SU-DHL-6 (cell line): ENCODE results near the gene ANKK1.

Source experiments
- H2AFZ ChIP-seq: fragments of 200-600 bp; sonication (generic); 2 replicates; pipeline ENCODE4 v1.6.1; 2014; ENCODE audit warnings: low read depth, mild to moderate bottlenecking, moderate library complexity, mixed read lengths, antibody characterized with exemption, low read length; ENCODE audit not compliant: severe bottlenecking
- H3F3A ChIP-seq: fragments of 200-600 bp; shearing (Covaris generic); 2 replicates; pipeline ENCODE4 v1.6.0; 2016; ENCODE audit warnings: antibody characterized with exemption, mild to moderate bottlenecking; ENCODE audit not compliant: insufficient read depth
- H3K27ac ChIP-seq: fragments of 200-600 bp; sonication (generic); 2 replicates; pipeline ENCODE4 v1.5.1; 2016; ENCODE audit warnings: low read depth, mild to moderate bottlenecking, low read length, moderate library complexity, mixed read lengths
- H3K27me3 ChIP-seq: fragments of 200-600 bp; sonication (generic), shearing (Covaris generic); 2 replicates; pipeline ENCODE4 v1.6.0; 2014; ENCODE audit warnings: mild to moderate bottlenecking, low read length
- H3K36me3 ChIP-seq: fragments of 200-600 bp; sonication (generic); 2 replicates; pipeline ENCODE4 v1.6.1; 2014; ENCODE audit warnings: mild to moderate bottlenecking, low read length, mixed read lengths
- H3K4me2 ChIP-seq: fragments of 300-600, 200-600 bp; shearing (Covaris generic), sonication (generic); 2 replicates; pipeline ENCODE4 v1.6.0; 2014; ENCODE audit warnings: low read length, low read depth, mild to moderate bottlenecking; ENCODE audit not compliant: poor library complexity, severe bottlenecking
- H3K4me3 ChIP-seq: fragments of 200-600 bp; sonication (generic); 2 replicates; pipeline ENCODE4 v1.5.1; 2014; ENCODE audit warnings: antibody characterized with exemption, low read length, mild to moderate bottlenecking, mixed read lengths; ENCODE audit not compliant: insufficient read depth, poor library complexity, severe bottlenecking
- H3K79me2 ChIP-seq: fragments of 200-600 bp; sonication (generic); 2 replicates; pipeline ENCODE4 v1.6.1; 2014; ENCODE audit warnings: mild to moderate bottlenecking, low read length, moderate library complexity; ENCODE audit not compliant: insufficient read depth
- H3K9ac ChIP-seq: fragments of 200-600 bp; sonication (generic); 2 replicates; pipeline ENCODE4 v1.7.0; 2014; ENCODE audit warnings: mild to moderate bottlenecking, low read length
- H3K9me2 ChIP-seq: fragments of 200-600 bp; sonication (generic); replicated peaks from 2 replicates; pipeline ENCODE4 v1.6.1; 2014; ENCODE audit warnings: low read length; ENCODE audit not compliant: insufficient read depth
- H3K9me3 ChIP-seq: fragments of 200-600 bp; sonication (generic); 2 replicates; pipeline ENCODE4 v1.6.1; 2014; ENCODE audit warnings: low read length, mixed read lengths; ENCODE audit not compliant: insufficient read depth
- H4K20me1 ChIP-seq: fragments of 200-600 bp; sonication (generic); 2 replicates; pipeline ENCODE4 v1.6.1; 2014; ENCODE audit warnings: low read depth, mild to moderate bottlenecking, antibody characterized with exemption, low read length, moderate library complexity, mixed read lengths
- EZH2phosphoT487 ChIP-seq: fragments of 200-600 bp; sonication (generic), shearing (Covaris generic); conservative IDR thresholded peaks from 2 replicates; pipeline ENCODE4 v1.6.1; 2018; ENCODE audit warnings: mild to moderate bottlenecking, antibody characterized with exemption, low read length, moderate library complexity, mixed read lengths
- TF ChIP-seq, protein P1 (sequence below): fragments of 200-600 bp; sonication (generic); IDR thresholded peaks from one replicate; pipeline ENCODE4 v1.5.1; 2017; ENCODE audit warnings: antibody characterized with exemption, mild to moderate bottlenecking, low read length, moderate library complexity; ENCODE audit not compliant: insufficient read depth, poor library complexity, severe bottlenecking

Gene ANKK1

DNA sequence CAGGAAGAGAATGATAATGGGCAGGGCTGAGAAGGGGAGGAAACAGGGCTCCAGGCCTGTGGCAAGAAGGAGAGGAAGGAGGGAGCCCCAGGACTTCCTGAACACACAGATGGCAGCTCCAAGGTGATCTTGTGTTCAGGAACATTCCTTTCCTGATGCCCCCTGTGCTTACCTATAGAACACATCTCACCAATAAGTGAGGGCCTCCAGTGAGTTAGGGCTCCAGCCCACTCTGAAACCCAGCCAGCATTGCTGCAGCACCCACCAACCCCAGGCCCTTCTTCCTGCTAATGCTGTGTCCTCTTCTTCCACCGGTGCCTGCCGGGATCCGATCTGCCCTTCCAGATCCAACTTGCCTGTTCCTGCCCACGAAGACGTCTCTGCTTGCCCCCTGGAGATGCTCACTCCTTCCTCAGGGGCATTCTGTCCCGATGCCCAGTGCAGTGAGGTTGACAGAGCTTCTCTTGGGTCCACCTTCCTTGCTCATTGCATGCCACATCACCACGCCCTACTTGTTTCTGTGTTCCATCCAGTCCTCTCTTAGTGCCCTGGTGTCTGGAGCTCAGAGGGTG is 17.4 kb downstream of the ANKK1 start:
- Histone ChIP-seq H3K79me2 (no peaks in the 10 kb centered on the region), H3K4me2 (no peak overlapping the region), H3K27ac (no peak overlapping the region), H3F3A (no peaks in the 10 kb centered on the region), H3K27me3 (no peaks in the 10 kb centered on the region), H3K9ac (no peak overlapping the region), H3K4me3 (no peak overlapping the region), H3K9me3 (no peaks in the 10 kb centered on the region), H3K9me2 (no peaks in the 10 kb centered on the region), H4K20me1 (no peaks in the 10 kb centered on the region), H3K36me3 (no peaks in the 10 kb centered on the region), H2AFZ (no peak overlapping the region)
- no peak for TF ChIP-seq EZH2phosphoT487
- TF ChIP-seq, protein P1, sequence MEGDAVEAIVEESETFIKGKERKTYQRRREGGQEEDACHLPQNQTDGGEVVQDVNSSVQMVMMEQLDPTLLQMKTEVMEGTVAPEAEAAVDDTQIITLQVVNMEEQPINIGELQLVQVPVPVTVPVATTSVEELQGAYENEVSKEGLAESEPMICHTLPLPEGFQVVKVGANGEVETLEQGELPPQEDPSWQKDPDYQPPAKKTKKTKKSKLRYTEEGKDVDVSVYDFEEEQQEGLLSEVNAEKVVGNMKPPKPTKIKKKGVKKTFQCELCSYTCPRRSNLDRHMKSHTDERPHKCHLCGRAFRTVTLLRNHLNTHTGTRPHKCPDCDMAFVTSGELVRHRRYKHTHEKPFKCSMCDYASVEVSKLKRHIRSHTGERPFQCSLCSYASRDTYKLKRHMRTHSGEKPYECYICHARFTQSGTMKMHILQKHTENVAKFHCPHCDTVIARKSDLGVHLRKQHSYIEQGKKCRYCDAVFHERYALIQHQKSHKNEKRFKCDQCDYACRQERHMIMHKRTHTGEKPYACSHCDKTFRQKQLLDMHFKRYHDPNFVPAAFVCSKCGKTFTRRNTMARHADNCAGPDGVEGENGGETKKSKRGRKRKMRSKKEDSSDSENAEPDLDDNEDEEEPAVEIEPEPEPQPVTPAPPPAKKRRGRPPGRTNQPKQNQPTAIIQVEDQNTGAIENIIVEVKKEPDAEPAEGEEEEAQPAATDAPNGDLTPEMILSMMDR: no peak

DNA sequence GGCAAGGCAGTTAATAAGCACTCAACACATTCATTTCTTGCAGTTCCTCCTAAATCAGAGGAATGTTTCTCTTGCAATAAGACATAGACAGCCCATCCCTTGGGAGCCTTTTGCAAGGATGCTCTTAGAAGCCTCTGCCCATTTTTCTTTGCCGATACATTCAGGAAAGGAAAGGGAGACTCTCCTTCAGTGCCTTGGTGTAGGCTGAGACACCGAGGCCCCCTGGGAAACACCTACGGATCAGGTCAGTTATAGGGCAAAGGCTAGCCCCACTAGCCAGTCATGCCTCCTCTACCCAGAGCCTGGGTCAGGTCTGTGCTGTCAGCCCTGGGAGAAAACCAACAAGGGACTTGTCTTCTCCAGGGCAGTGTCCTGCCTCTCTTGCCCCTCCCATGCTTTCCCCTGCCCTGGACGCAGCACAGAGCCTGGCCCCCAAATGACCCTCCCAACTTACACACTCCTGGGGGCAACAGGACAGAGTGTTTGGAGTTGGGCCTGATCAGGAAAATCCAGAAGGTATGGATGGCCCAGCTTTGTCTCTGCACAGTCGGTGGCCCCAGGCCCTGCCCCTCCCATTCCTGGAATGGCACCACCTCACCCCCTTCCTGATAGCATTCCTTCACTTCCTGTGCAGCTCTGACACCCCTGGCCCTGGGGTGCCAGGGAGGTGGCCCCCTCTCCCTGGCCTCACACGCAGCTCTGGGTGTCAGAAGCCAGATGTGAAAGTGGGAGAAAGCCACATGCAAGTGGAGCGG is 18.3 kb downstream of the ANKK1 start:
- H3K9ac ChIP-seq: no peak overlapping the region
- TF ChIP-seq EZH2phosphoT487: no peak
- TF ChIP-seq, protein P1: no peak
- no peak overlapping the region for H3K27ac ChIP-seq

DNA sequence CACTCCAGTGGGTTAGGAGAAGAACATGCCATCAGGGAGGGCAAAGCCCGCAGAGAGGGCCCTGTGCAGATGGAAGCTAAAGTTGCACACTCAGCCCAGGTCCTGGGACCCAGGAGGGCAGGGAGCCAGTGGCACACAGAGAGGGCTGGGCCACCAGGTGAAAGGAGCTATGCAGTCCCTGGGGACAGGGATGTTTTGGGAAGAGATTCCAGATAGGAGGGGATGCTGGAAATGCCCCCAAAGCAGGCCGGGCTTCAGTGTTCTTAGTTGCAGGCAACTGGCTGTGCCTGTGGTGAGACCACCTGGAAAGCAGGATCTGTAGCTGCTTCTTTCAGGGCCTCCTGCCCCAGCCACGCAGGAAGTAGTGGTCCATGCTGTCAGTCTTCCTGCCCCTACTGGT is 19.6 kb downstream of the ANKK1 start:
- Histone ChIP-seq H3K9me3 (no peaks in the 10 kb centered on the region), H2AFZ (no peak overlapping the region), H3K27ac (no peak overlapping the region), H3K4me3 (no peak overlapping the region), H3K79me2 (no peaks in the 10 kb centered on the region), H3K4me2 (no peak overlapping the region), H3K27me3 (no peaks in the 10 kb centered on the region), H3K36me3 (no peaks in the 10 kb centered on the region), H3K9me2 (no peaks in the 10 kb centered on the region), H4K20me1 (no peaks in the 10 kb centered on the region), H3K9ac (no peak overlapping the region), H3F3A (no peaks in the 10 kb centered on the region)
- no peak for TF ChIP-seq EZH2phosphoT487
- TF ChIP-seq, protein P1: no peak

More for the DNA sequence above, 18.3 kb downstream of the ANKK1 start:
- H3F3A ChIP-seq: no peaks in the 10 kb centered on the region
- H3K4me2 ChIP-seq: no peak overlapping the region
- no peaks in the 10 kb centered on the region for H3K9me3 ChIP-seq
- no peak overlapping the region for H2AFZ ChIP-seq
- no peaks in the 10 kb centered on the region for H3K27me3 ChIP-seq
- H3K9me2 ChIP-seq: no peaks in the 10 kb centered on the region
- H3K36me3 ChIP-seq: no peaks in the 10 kb centered on the region
- H4K20me1 ChIP-seq: no peaks in the 10 kb centered on the region
- no peaks in the 10 kb centered on the region for H3K79me2 ChIP-seq
- H3K4me3 ChIP-seq: no peak overlapping the region
